Suppressor macrophage treated with lipopolysaccharide for 1 hour (primary cell): ENCODE results near the gene OR2T8.

Source experiments
- DNase-seq, 3 donors: peaks; one replicate each; pipeline ENCODE4 v3.0.0-alpha.2; 2020 to 2022

The OR2T8 gene, protein sequence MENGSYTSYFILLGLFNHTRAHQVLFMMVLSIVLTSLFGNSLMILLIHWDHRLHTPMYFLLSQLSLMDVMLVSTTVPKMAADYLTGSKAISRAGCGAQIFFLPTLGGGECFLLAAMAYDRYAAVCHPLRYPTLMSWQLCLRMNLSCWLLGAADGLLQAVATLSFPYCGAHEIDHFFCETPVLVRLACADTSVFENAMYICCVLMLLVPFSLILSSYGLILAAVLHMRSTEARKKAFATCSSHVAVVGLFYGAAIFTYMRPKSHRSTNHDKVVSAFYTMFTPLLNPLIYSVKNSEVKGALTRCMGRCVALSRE

GRCh38 chr1:247919952-247920351 lies at the start of gene OR2T8:
TSS of gene OR2T8 (plus strand) at chr1:247920252. CDS start at chr1:247921018, 766 bp downstream.
- DNase-seq = no peak

DNA sequence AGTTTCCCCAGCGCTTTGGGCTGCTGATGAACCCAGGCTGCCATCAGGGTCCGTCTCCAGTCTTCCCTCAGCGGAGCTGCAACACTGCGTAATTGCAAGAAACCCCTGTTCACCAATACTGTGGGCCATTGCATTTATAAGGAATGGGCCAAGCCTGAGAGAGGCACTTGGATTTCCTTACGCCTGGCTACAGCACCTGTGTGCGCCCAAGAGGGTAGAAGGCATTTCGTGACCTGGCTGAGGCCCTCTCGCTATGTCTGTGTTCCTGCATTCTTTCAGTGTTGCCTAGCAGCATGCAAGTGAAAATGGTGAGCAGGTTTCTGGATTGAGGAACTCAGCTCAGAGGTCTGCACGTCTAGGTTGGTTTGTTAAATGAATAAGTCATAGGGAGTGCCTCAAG lies 36.7 kb upstream of the OR2T8 start:
- no peak for DNase-seq

DNA sequence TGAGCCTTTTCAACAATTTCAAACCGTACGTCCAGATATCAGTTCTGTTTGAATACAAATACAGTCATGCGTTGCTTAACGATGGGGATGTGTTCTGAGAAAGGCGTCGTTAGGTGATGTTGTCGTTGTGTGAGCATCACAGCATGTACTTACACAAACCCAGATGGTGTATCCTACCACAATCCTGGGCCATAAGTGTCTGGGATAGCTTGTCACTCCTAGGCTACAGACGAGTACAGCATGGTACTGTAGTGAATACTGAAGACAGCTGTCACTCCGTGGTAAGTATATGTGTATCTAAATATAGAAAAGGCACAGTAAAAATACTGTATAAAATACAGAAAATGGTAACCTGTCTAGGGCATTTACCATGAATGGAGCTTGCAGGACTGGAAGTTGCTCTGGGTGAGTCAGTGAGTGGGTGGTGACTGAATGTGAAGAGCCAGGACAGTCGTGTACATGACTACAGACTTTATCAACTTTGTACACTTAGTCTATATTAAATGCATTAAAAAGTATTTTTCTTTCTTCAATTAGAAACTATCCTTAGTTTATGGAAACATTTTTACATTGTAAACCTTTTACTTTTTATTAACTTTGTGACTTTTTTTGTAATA lies 35.1 kb upstream of the OR2T8 start:
- DNase-seq = peak; percentile 33 to 45 (median 35)

DNA sequence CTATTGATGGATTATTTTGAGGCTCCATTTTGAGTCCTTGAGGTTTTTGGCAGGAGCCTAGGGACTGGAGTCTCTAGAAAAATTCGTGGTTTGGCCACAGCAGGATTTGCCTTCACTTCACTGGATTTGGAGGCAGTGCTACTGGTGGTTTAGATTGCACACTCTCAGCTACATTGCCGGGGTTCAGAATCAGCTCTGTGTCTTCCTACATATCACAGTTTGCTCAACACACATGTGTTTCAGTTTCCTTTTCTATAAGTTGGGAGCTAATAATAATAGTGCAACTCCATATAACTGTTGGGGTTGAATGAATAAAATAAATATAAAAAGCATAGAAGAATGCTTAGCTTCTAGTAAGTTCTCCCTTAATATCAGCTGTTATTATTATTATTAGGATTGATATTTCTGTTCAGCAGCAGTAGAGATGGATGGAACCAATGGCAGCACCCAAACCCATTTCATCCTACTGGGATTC lies 24.9 kb upstream of the OR2T8 start, which contains the start of gene OR2W3:
Gene OR2W3 (plus strand): TSS at position 425 of the 475 bp plus-strand sequence. CDS start 0 bp downstream, at position 425.
- no peak for DNase-seq

DNA sequence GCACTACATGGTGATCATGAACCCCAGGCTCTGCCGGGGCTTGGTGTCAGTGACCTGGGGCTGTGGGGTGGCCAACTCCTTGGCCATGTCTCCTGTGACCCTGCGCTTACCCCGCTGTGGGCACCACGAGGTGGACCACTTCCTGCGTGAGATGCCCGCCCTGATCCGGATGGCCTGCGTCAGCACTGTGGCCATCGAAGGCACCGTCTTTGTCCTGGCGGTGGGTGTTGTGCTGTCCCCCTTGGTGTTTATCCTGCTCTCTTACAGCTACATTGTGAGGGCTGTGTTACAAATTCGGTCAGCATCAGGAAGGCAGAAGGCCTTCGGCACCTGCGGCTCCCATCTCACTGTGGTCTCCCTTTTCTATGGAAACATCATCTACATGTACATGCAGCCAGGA lies 24.1 kb upstream of the OR2T8 start:
- DNase-seq = no peak

DNA sequence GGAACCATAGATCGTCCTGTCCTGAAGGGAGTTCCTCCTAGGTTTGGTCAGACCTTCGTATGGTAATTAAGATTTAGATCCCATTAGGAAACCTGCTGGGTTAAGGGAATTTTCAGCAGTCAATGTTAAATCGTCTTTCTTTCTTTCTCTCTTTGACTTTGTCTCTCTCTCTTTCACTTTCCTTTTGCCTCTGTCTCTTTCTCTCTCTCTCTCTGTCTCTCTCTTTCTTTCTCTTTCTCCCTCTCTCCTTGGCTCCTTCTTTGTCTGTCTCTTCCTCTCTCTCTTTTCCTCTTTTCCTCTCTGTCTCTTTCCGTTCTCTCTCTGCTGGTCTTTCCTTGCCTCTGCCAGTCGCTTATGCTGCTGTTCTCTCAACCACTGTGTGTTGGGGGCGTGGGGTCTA lies 15.9 kb upstream of the OR2T8 start:
- no peak for DNase-seq

- no peak for DNase-seq
These were observed 14.9 kb upstream of the OR2T8 start for GRCh38 chr1:247905181-247905580.

- no peak for DNase-seq
These were observed 14.0 kb upstream of the OR2T8 start for GRCh38 chr1:247905910-247906503.

- DNase-seq = peak; percentile 52 to 82 (median 70)
These were observed 13.5 kb upstream of the OR2T8 start for GRCh38 chr1:247906504-247907047.

- no peak for DNase-seq
These were observed 11.3 kb upstream of the OR2T8 start for GRCh38 chr1:247908766-247909165.

DNA sequence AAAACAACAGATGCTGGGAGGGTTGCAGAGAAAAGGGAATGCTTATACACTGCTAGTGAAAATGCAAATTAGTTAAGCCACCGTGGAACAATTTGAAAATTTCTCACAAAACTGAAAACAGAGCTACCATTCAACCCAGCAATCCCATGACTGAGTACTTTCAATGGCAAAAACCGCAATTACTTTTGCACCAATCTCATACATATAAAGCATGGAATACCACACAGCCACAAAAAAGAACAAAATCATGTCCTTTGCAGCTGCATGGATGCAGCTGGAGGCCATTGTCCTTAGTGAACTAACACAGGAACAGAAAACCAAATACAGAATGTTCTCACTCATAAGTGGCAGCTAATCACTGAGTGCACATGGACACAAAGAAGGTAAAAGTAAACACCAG lies 6.3 kb upstream of the OR2T8 start:
- no peak for DNase-seq

DNA sequence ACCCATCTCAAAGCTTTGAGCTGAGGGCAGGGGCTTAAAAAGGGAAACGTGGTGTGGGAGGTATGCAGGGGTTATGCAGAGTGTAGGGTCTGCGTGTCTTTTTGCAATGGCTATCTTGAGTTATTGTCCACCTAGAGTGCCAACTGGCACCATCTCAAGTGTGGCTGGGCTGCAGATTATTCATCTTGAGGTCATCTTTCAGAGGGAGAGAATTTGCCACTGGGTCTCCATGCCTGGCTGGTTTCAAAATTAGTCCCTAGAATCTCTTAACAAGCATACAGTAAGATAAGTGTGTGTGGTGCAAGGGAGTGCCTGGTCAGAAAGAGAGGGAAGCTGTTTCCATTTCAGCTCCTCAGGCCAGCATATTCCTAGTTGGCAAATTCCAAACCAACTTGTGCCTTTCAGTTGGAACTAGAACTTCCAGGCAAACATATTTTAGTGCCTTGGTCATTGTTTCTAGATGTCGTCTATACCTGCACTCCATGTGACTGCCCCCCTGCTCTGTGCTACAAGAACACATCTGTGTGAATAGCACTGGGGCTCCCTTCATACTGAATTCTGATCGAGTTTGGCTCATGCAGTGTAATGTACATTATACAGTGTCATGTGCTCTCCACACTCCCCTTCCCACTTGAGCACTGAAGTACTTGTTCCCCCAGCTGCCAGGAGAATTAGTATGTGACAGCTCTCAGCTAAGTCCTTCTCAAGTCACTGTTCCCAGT lies 5.0 kb upstream of the OR2T8 start:
- DNase-seq = no peak

DNA sequence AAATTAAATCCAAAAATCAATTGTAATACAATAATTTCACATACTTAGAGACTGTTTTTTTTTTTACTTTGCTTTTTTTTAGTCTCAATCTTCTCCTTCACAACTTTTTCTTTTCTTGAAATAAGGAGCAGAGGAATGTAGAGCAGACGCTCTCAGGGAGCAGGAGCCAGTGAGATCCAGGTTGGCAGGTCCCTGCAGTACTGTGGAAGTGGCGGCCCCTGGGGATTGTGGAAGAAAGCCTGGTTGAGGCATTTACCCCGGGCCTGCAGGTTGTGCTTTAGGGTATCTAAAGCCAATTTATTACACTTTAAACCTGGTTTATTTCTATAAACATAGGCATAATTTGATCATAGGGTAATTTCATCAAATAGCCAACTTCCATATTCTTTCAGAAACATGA lies 3.9 kb downstream of the OR2T8 start:
- DNase-seq = no peak

DNA sequence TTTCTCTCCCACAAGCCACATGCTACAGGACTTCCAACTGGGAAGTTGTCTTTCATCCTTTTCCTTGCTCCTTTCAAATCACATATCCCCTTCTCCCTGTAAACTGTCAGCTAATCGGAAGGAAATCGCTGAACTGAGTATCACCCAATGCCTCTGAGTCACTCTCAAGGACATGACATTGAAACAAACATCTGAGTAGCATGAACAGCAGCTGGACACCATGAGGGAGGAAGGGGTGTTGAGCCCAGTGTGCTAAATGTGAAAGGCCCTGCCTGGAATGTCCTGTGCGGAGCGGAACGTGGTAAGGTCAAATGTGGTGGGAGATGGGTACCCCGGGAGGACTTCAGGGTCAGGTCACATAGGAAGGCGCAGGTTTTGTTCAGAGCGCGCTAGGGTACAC lies 4.8 kb downstream of the OR2T8 start, which contains the start of gene OR2AJ1:
Gene OR2AJ1 (plus strand): TSS at position 22 of the 400 bp plus-strand sequence. CDS start 8,880 bp downstream, outside the sequence.
- no peak for DNase-seq

- no peak for DNase-seq
These were observed 13.9 kb downstream of the OR2T8 start for GRCh38 chr1:247933989-247934388.

GRCh38 chr1:247935781-247936180 lies 15.7 kb downstream of the OR2T8 start:
- DNase-seq = no peak

- DNase-seq = no peak
These were observed 16.4 kb downstream of the OR2T8 start for GRCh38 chr1:247936415-247936814.

GRCh38 chr1:247936965-247937734 lies 17.1 kb downstream of the OR2T8 start:
- DNase-seq = peak; percentile 95 to 99 (median 97)

DNA sequence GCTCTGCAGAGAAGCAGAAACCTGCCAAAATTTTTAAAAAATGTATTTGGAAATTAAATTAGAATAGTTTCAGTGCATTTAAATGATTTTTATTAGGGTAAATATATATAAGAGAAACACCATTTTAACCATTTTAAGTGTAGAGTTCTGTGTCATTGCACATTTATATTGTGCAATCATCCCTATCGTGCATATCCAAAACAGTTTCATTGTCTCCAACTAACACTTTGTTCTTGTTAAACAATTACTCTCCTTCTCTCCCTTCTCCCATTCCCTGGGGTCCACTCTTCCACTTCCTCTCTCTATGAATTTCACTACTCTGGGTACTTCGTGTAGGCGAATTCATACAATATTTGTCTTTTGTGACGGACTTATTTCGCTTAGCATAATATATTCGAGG lies 22.6 kb downstream of the OR2T8 start:
- DNase-seq = no peak

DNA sequence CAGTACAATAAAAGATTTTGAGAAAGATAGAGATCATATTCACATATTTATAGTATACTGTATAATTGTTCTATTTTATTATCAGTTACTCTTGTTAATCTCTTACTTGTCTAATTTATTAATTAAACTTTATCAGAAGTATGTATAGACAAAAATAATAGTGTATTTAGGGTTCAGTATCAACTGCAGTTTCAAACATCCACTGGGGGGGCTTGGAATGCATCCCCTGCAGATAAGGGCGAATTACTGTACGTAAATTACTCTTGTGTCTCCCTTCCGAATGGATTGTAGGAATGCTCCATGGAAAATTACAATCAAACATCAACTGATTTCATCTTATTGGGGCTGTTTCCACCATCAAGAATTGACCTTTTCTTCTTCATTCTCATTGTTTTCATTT lies 28.5 kb downstream of the OR2T8 start, which contains the start of gene OR2L8:
Gene OR2L8 (plus strand): TSS at position 301 of the 400 bp plus-strand sequence. CDS start 0 bp downstream, at position 301.
- DNase-seq = no peak

- DNase-seq = no peak
These were observed 33.4 kb downstream of the OR2T8 start for GRCh38 chr1:247953408-247953807.

DNA sequence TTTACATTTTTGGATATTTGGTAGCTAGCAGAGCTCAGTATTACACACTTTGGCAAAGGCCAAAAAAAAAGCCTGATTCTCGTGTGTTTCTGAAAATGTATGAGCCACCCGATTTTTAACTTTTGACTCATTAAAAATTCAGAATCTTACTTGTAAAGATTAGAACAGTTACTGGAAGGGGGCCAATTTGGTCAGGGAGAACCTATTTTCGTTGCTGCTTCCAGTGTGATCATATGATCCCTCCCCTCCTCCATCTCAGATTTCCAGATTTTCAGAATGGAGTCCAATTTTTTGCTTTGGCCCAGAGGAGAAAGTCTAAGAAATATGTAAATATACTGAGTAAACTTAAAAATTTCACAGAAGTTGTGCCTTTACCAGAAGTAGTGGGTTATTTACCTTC lies 41.7 kb downstream of the OR2T8 start:
- no peak for DNase-seq
